Neural crest cell (in vitro differentiated cells): Measurements from ENCODE around the gene KCNK4. TPM values are rescaled to one million over a fixed set of nuclear protein-coding genes. Genes with fewer than 3 reads are reported as not detected.

ENCODE experiments used
- DNase-seq: peaks from one replicate; pipeline ENCODE4 v3.0.0; 2021; ENCODE audit warnings: low read depth, mixed read lengths, low spot score
- H3K27ac Mint-ChIP-seq: one replicate; pipeline ENCODE4 v1.8.0; 2021; ENCODE audit warnings: mild to moderate bottlenecking, mixed read lengths; ENCODE audit not compliant: unreplicated experiment
- H3K27me3 Mint-ChIP-seq: 2 replicates; pipeline ENCODE4 v1.8.0; 2021; ENCODE audit warnings: low read depth, mild to moderate bottlenecking, mixed read lengths
- H3K36me3 Mint-ChIP-seq: 2 replicates; pipeline ENCODE4 v1.8.0; 2021; ENCODE audit warnings: low read depth, mild to moderate bottlenecking, mixed read lengths
- H3K4me1 Mint-ChIP-seq: 2 replicates; pipeline ENCODE4 v1.8.0; 2021; ENCODE audit warnings: mixed read lengths
- H3K4me3 Mint-ChIP-seq: one replicate; pipeline ENCODE4 v1.8.0; 2021; ENCODE audit warnings: mild to moderate bottlenecking, mixed read lengths
- H3K9me3 Mint-ChIP-seq: 2 replicates; pipeline ENCODE4 v1.8.0; 2021; ENCODE audit warnings: mixed read lengths
- CTCF ChIP-seq: fragments of 200-600 bp; sonication (generic); conservative IDR thresholded peaks from 2 replicates; pipeline ENCODE4 v1.5.0; 2021; ENCODE audit warnings: antibody characterized with exemption, mild to moderate bottlenecking
- total RNA-seq: library from RNA; stranded (reverse); gene quantifications from 2 replicates; pipeline ENCODE4 v1.2.1, GENCODE V29; 2021

Gene KCNK4
- total RNA-seq, 1 donor from 2014 or later, result not detected

DNA sequence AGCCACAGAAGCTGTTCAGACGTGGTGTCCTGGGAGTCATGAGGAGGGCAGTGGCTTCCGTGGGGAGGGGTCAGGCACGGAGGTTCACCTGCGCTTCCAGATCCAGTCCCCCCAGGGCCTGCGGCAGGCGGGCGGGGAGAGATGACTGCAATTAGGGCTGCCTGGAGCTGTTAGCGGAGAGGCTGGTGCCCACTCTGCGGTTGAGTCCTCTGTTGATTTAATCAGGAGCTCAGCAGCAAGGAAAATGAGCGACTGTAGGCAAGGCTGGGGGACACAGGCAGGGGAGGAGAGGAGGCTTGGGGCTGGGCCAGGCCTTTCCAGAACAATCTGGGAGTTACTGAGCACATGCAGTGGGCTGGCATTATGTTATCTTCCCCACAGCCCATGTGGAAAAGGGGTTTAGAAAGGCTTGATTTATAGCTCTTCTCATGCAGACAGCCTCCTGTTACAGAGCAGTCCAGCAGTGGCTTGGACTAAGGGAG is 26.7 kb upstream of the KCNK4 start:
- DNase-seq, result no peak
- H3K9me3 Mint-ChIP-seq, result no peaks in the 10 kb centered on the region
- no peaks in the 10 kb centered on the region for H3K27me3 Mint-ChIP-seq
- peaks cover 20% of the 10 kb centered on the region for H3K4me1 Mint-ChIP-seq
- H3K36me3 Mint-ChIP-seq, result peaks cover 10% of the 10 kb centered on the region
- H3K4me3 Mint-ChIP-seq, result peak overlapping the region; percentile 38
- H3K27ac Mint-ChIP-seq, result no peak overlapping the region
- TF ChIP-seq CTCF, result no peak

DNA sequence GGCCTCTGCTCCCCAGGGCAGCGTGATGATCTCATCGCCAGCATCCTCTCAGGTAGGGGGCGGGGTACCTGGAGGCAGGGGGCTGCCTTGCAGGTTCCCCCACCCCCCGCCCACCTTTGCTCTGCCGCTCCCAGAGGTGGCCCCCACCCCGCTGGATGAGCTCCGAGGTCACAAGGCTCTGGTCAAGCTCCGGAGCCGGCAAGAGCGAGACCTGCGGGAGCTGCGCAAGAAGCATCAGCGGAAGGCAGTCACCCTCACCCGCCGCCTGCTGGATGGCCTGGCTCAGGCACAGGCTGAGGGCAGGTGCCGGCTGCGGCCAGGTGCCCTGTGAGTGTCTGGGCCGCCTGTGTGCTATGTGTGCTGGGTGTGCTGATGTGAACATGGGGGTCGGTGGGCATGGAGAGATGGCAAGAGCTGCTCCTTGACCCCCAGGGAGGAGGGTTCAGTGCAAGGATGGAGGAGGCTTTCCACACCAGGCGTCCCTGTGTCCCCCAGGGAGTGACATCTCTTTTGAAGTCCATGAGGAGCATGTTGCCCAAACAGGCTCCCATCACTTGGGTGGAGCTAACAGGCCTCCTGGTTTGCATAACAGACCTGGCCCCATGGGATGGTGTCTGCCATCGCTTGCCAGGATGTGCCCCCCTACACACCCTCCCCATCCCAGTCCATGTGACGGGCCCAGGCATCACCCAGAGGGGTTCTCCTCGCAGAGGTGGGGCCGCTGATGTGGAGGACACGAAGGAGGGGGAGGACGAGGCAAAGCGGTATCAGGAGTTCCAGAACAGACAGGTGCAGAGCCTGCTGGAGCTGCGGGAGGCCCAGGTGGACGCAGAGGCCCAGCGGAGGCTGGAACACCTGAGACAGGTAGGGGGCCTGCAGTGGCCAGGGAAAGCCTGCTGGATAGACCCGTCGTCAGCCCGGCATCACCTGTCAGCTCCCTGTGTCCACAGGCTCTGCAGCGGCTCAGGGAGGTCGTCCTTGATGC is 25.6 kb upstream of the KCNK4 start:
- Mint-ChIP-seq H3K36me3 (peaks cover 5% of the 10 kb centered on the region), H3K4me3 (peak overlapping the region; percentile 67), H3K4me1 (peaks cover 24% of the 10 kb centered on the region), H3K9me3 (no peaks in the 10 kb centered on the region), H3K27me3 (peaks cover 7% of the 10 kb centered on the region), H3K27ac (no peak overlapping the region)
- DNase-seq, result no peak
- TF ChIP-seq CTCF, result no peak

- Mint-ChIP-seq H3K4me3 (peak overlapping the region; percentile 67), H3K9me3 (no peaks in the 10 kb centered on the region), H3K36me3 (peaks cover 5% of the 10 kb centered on the region), H3K27me3 (peaks cover 7% of the 10 kb centered on the region), H3K4me1 (peaks cover 25% of the 10 kb centered on the region), H3K27ac (no peak overlapping the region)
- DNase-seq, result no peak
- no peak for TF ChIP-seq CTCF
These were observed 24.8 kb upstream of the KCNK4 start for GRCh38 chr11:64266339-64266738.

GRCh38 chr11:64267207-64267945 is 23.7 kb upstream of the KCNK4 start:
- TF ChIP-seq CTCF, result no peak
- DNase-seq, result no peak
- H3K27ac Mint-ChIP-seq, result no peak overlapping the region
- peaks cover 31% of the 10 kb centered on the region for H3K4me1 Mint-ChIP-seq
- peaks cover 5% of the 10 kb centered on the region for H3K36me3 Mint-ChIP-seq
- peaks cover 7% of the 10 kb centered on the region for H3K27me3 Mint-ChIP-seq
- peak overlapping the region; percentile 68 for H3K4me3 Mint-ChIP-seq
- H3K9me3 Mint-ChIP-seq, result no peaks in the 10 kb centered on the region

DNA sequence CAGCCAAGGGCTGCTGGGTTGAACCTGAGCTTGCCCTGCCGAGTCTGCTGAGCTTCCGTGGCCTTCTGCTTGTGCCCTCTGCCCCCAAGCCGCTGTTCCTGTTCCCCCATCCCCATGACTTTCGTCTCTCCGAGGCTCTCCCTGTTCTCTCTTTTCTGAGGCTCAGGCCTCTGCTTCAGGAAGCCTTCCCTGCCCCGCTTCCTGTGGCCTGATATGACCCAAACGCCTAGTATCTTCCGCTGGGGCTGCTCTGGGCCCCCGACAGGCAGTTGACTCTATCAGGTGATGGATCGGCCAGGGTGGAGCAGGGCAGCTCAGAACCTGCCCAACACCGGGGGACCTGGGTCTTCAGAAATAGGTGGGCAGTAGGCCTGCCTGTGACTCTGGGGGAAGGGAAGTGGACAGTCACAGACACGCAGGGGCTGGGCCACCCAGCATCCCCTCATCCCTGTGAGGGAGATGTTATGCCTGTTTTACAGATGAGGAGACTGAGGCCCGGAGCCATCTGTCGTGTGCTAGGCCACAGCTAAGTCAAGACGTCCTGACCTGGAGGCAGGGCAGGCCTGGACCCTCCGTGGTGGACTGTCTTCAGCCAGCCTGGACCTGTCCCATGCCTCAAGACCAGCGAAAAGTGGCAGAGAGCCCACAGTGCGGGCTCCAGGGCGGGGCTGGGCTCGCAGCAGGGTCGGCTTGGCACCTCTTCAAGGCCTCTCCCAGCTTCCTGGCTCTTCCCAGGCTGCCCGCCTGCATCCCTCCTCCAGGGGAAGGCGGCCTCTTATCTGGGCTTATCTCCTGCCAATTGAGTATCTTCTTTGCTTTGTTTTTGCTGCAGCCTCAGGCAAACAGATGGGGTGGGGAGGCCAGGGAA is 22.8 kb upstream of the KCNK4 start:
- Mint-ChIP-seq H3K9me3 (no peaks in the 10 kb centered on the region), H3K27me3 (peaks cover 7% of the 10 kb centered on the region), H3K27ac (peak overlapping the region; percentile 92), H3K4me3 (peak overlapping the region; percentile 85), H3K36me3 (peaks cover 3% of the 10 kb centered on the region), H3K4me1 (peaks cover 26% of the 10 kb centered on the region)
- no peak for DNase-seq
- no peak for TF ChIP-seq CTCF
